Amygdala (tissue), 56 donors: ENCODE data around the gene NDRG2.

Experiments used
- DNase-seq, 56 donors: peaks; one replicate each; lab custom pipeline; 2025; lab: John Stamatoyannopoulos, UW

NDRG2 gene

GRCh38 chr14:20980906-20981305 lies 44.0 kb downstream of the NDRG2 start:
- no peak for DNase-seq

- no peak for DNase-seq
Observed at GRCh38 chr14:20978687-20979086, 46.2 kb downstream of the NDRG2 start.

DNA sequence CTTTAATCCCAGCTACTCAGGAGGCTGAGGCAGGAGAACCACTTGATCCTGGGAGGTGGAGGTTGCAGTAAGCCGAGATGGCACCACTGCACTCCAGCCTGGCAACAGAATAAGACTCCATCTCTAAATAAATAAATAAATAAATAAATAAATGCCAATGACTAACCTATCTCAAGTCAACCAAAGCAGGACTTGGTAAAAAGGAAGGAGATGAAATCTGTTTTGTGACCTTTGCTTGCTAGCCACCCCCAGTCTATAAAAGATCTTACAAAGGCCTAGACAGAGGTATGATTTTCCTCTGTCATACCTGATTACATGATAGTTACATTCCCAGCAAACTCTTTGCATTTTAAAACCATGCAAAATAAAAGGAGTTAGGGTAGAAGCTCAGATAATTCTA lies 48.6 kb downstream of the NDRG2 start:
- DNase-seq = no peak

DNA sequence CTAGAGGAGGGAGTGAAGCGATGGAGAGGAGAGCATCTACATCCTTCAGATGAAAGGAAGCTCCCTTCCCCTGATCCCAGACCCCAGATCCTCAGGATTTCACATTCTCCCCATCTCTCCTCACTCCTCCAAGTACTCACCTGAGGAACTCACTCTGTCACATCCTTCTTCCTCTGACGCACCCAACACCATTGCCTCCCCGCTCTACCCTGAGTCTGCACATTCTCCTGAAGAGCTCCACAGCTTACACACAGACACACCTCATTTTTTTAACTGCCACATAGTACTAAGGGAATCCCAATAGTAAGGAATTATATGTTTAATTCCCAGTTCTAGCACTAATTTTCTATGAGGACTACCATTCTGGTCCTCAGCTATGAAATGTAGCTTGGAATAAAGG lies 51.4 kb downstream of the NDRG2 start:
- no peak for DNase-seq

DNA sequence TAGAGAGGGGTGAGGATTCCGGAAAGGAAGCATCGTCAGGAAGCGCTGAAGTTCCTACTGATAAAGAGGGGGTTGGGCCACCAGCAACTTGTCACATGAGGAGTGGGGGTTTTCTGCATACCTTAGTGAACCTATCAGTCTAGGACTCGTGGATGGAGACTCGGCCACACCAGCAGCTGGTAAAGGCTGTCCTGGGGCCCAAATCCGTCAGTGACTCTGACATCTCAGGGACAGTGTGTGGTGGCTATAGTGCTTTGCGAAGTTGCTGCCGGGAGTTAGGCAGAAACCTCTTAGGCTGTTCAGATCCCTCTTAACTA lies 53.2 kb downstream of the NDRG2 start:
- DNase-seq = no peak

DNA sequence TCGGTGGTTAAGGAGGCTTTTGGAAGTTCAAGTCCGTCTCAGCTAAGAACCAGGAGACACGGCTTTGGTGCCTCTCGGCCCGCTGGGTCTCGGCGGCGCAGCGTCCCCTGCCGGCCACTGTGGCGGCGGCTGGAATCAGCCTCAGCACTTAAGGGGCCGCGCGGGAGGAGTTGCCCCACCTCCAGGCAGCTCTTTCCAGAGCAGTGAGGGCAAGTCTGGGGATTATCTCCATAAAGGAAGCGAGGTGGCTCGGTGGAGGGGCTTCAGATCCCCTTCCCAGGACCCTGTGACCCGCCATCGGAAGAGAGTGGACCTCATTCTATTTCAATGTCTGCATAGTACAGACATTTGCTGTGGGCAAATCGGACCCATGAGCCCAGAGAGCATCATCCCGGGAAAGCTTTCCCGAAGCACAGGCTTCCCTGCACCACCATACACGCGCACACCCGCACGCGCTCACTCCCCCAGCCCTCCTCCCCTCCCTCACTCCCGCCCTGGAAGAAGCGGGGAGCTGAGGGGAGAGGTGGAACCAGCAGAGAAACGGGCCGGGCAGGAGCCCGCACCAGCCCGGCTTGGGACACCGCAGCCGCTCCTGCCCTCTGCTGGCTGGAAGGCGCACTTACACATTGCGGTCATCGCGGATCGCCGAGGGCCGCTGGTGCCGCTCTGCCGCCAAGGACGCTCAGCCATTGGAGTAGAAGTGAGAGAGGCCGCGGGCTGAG lies 53.7 kb downstream of the NDRG2 start:
- DNase-seq = peak; percentile 22 to 84 (median 66)

- DNase-seq = no peak
Observed at GRCh38 chr14:20970647-20970982, 54.2 kb downstream of the NDRG2 start.

DNA sequence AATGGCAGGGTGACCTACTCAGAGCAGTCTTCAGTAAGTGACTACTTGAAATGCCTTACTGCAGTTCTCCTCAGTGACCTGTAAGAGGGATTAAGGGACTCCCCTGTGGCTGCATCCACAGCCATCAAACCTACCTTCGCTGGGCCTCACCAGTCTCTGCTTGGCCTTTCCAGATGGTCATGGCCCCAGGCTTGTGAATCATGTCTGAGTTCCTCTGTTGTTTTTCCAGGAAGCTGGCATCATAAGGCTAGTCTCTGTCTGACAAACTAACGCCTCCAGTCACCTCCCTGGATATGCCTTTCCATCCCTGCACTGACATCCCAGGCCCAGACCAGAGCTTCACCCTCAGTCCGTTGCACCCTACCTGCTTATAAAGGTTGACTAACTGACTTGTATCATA lies 55.5 kb downstream of the NDRG2 start:
- no peak for DNase-seq
